NCI-H2029 treated with DMSO at 0.1 percent for 48 hours (cell line): ENCODE data around the gene EGFR.

Source experiments
- DNase-seq: peaks from one replicate; lab custom pipeline; 2025; lab: John Stamatoyannopoulos, UW

The EGFR gene

DNA sequence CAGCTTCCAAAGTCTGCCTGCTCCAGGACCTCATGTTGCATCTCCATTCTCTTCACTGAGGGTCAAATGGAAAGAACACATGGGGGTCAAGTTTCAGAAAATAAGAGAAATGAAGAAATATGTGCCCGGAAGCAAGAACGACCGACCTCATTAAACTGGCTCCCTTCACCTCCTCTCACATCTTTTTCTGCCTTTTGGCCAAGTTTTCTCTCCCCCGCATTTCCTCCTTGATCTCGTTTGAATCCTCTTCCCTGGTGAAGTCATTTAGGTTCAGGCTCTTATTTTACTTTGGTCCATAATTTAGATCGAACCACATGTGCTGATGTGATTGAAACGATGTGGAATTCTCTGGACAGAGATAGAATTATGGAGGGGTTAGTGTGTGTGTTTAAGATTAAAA is 44.2 kb downstream of the EGFR start:
- DNase-seq = no peak

GRCh38 chr7:55063633-55064032 is 44.8 kb downstream of the EGFR start:
- DNase-seq = no peak

- no peak for DNase-seq
These were observed 46.3 kb downstream of the EGFR start for GRCh38 chr7:55065079-55065478.

DNA sequence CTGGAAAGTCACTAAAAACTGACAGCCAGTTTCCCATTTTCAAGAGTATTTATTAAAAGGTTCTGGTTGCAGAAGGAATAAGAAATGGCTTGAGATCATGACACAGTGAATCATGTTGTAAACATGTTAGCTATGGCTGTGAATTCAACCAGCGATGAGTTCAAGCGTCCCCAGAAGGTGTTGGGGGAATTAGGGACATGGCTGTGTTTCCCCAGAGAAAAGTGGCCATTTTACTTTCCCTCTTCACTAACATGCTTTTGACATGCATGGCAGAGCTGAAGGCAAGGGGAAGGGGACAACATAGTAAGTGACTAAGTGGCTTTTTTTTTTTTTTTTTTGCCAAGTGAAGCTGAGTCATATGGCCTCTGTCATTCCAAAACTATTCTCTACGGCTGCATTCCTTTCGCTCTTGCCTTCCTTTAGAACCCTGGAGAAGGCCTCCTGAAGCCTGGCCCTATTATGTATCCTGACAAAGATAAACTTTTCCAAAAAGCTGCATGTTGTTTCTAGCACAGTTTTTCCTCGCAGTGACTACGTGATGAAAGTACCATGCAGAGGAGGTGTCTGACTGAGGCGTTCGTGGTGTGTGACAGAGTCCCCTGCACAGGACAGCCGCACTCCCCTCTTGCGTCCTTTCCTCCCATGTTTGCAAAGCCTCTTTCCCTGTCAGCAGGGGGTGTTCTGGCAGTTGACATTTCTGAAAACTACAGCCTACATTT is 46.9 kb downstream of the EGFR start:
- no peak for DNase-seq

- DNase-seq = no peak
These were observed 47.7 kb downstream of the EGFR start for GRCh38 chr7:55066524-55066923.

DNA sequence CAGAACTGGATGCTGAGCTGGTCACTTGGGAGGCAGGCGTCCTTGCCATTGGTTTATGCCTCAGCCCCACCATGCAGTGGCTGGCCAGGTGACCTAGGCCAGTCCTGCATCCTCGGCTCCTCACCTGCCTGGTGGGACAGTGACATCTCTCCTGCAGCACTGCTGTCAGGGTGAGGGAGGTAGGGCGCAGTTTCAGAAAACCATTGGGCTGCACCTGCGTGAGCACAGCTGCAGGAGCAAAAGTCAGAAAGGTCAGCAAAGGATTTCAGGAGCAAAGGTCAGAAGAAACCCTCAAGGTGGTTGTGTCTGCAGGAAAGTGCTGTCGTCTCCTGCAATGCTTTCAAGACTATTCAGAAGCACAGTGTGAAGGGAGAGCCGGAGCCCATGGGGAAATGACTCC is 48.1 kb downstream of the EGFR start:
- DNase-seq = no peak

- no peak for DNase-seq
These were observed 48.9 kb downstream of the EGFR start for GRCh38 chr7:55067748-55068147.

DNA sequence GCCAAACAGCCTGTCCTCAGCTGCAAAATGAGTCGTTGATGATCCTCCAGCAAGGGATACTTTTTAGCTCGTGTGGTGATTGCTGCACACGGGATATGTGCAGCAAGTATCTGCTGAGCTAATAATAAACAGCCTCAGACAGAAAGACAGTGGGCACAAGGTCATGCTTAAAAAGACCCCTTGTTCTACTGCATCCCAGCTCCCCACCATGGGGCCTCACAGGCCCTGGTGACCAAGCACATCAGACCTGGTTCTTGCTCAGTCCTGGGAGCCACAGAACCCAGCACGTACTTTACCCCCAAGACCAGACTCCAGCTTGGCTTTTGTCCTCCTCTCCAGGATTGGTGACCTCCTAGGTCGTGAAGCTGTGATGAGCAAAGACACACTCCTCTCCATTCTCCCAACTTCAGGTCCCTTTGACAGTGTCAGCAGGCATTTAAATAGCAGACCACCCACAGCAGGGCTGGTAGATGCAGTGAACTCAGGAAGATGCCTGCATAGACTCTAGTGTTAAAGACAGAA is 50.5 kb downstream of the EGFR start:
- DNase-seq = no peak

DNA sequence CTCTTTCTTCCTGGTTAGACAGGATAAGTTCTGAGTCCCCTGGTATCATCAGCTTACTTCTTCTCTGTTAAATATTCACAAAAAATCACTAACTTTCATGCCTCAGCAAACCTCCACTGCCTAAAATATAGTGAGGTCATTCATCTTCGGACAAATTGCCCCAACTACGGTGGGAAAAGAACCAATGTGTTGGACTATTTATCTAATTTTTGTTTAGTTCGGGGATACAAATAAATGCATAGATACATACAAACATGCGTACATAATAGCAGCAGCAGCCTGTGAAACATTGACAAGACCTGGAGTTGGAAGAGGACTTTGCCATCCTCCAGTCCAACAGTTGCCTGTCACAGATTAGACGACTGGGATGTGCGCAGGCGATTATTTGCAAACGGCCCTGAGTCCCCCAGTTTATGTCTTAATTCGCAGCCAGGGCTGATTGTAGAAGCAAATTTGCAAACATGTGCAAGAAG is 51.5 kb downstream of the EGFR start:
- no peak for DNase-seq

DNA sequence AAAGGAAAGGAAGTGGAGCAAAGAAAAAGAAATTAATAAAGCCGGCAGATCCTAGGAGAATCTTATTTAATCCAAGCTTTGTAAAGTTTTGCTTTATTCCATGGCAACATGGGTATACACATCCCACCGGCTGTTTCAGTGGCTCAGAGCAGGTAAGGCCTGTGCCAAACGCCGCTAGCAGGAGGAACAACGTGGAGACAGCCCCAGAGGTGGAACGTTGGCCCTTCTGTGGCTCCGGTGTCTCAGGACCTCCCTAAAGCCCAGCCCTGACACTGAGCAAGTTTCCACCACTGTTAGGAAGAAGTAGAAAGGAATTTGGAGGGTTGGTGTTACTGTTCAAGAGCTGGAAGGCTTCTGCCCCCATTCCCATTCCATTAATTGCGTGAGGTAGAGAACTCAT is 52.0 kb downstream of the EGFR start:
- no peak for DNase-seq

DNA sequence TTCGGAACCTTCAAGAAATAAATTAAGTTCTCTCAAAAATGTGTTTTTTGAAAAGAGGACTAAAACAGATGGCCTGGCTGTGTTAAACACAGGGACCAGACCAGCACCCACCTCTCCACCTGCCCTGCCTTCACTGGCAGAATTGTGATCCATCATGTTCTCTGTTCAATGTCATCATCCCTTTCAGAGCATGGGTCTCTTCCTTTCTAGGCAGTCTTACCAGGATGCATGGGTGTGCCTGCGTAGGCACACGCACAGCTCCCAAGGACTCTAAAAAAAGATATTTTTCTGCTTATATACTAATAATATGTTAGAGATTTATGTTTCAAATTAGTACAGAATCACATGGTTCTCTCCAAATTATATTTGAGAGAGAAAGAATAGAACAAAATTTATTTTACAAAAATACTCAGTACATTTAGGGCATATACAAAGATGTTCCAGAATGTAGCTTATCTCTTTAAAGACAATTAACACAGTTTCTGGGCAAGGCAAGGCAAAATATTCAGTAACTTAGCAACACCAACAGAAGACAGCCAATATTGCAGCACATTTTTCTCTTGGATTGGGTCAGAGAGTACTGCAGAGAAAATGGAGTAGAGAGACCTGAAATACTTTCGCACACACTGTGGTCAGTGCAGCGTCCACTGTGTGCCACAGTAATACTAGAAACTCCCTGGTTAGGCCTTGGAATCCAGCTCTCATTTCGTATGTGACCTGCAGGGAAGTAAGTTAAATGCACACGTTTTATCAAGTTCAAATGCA is 52.8 kb downstream of the EGFR start:
- DNase-seq = no peak

DNA sequence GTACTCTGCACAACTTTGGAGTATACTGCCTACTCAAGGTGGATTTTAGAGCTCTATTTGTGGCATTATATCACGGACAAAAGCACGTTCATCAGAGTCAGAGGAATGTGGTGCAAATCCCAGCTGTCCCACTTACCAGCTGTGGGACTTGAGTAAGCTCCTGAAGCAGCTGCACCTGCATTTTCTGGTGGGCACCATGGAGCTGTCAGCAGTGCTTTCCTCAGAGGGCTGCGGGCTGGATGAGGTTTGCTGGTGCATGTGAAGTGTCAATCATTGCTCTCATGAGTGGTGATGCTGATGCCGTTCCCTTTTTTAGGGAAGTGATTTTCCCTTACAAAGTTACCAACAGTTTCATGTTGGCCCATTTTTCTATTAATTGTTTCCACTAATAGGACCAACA is 53.4 kb downstream of the EGFR start:
- DNase-seq = no peak

GRCh38 chr7:55073051-55073511 is 54.3 kb downstream of the EGFR start:
- DNase-seq = no peak

DNA sequence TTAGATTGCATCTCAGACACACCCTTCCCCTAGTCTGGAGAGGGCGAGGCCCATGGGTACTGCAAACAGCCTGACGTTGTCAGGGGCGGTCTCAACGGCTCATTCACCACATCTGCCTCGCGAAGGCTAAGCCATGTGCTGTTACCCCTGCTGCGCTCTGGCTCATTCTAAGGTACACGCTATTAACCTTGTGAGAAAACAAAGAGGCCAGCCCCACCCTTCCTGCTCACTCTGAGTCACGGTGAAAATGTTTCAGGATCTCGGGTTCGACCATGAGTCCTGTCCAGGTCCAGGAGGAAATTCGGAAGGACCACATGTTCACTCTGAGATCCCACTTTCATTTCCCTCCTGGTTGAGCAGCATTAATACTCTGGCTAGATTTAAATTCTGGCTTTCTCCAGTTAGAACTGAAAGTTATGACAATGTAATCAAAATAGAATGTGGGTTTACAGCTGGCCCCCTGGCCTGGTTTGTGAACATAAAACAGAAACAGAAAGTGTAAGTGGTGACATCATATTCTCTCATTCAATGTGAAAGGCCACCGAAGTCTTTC is 55.2 kb downstream of the EGFR start:
- peak; percentile 23 for DNase-seq

- DNase-seq = no peak
These were observed 56.7 kb downstream of the EGFR start for GRCh38 chr7:55075464-55076021.

DNA sequence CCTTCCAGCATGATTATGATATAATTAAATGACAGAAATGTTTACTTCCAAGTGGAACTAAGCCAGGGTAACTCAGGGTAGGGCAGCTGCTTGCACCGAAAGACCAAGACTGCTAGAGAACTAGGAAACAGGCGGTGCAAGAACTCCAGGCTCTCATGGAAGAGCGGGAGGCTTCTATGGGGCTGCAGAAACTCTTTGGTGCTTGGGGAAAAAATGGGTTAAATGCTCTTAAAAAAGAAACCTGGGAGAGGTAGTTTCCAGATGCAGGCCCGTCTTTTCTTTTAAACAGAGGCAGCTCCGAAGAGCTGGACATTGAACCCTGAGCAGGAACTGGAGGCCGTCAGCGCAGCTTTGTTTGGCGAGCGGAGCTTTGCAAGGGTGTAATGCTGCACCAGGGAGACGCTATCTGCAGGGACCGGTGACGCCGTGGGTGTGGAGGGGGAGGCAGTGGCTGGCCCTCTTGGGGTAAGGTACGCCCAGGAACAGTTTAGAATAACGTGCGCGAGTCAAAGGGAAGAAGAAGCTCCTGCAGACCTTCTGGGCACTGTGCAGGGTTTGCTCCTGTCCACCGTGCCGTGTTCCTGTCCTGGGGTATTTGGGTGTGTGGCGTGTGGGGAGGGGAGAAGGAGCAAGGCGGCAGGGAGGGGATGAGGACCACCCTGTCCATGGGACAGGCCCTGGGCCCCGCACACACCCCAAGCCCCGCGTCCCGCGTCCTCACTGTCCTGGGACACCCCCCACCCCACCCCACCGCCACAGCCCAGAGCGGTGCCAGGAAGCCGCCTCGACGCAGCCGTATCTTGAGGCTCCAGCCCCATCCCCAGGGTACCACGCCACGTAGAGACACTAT is 59.0 kb downstream of the EGFR start:
- DNase-seq = no peak

DNA sequence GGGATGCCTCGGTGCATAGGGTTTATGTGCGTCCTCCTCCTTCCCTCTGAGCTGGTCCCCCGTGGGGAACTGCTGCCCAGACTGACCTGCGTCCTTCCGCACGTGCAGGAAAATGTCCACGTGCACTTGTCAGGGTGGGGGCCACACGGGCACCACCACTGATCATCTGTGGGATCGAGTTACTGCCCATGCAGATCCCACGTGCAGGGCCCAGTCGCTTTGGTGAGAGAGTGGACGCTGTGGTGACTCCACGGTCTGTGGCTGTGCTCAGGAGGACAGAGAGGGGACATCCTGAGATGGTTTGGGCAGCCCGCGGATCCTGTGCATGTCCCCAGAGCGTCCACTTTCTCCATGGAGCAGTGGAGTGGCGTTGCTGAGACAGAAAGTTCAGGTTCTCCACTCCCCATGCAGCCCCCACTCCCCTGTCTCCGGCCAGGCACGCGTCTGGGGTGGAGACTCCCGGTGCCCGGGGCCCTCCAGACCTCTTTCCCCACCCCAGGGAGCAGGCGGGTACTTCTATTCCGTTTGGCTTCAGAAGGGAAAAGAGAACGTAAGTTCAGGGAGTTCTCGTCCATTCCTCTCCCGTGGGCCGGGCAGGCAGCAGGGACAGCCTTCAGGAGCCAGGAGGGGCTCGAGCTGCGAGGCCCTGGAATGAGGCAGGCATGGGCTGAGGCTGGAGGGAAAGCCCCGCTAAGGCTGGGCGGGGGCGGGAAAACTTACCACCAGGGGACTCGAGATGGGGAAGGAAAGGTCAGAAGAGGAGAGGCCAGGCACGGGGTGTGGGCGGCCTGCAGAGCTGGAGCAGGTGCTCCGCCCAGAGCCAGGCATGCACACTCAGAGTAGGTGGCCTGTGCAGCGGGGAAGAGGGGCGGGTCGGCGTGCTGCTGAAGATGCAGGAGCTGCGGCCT is 59.9 kb downstream of the EGFR start:
- no peak for DNase-seq

- no peak for DNase-seq
These were observed 61.3 kb downstream of the EGFR start for GRCh38 chr7:55080000-55080623.

DNA sequence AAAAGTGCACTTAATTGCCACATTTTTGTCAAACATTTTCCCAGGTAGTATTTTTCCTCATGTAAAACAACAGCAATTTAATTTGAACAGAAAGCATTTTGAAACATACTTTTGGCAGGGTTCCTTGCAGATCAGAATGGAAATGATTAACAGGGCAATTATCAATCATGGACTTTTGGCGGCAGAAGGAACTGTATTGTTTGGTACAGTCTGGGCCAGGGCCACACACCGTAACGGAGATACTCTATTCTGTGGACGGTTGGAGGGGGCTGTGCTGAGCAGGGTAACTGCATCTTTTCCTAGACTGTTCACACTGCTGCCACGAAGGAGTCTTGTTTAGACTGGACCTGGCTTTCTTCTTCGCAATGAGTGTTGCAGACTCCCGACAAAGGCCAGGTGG is 62.3 kb downstream of the EGFR start:
- DNase-seq = no peak
